PC-3 (cell line): ENCODE measurements around the gene TNP2.

Experiments used
- CTCF ChIP-seq: fragments of 300-600 bp; sonication (generic); conservative IDR thresholded peaks from 2 replicates; pipeline ENCODE4 v1.5.1; 2017; ENCODE audit warnings: antibody characterized with exemption, low read depth, mild to moderate bottlenecking, low read length
- EZH2 ChIP-seq: fragments of 300-600 bp; sonication (generic); IDR thresholded peaks from one replicate; pipeline ENCODE4 v1.6.1; 2017; ENCODE audit warnings: antibody characterized with exemption, mild to moderate bottlenecking, low read length; ENCODE audit not compliant: unreplicated experiment

- TF ChIP-seq CTCF (no peak), EZH2 (no peak)
Observed at GRCh38 chr16:11262915-11263314, 6.2 kb downstream of the TNP2 start.
